ENCODE results near the gene CLDND2. TPM values are rescaled to one million over a fixed set of nuclear protein-coding genes. Genes with fewer than 3 reads are reported as not detected.

Gene CLDND2
- total RNA-seq, 1 donor from 2014 or later = not detected

DNA sequence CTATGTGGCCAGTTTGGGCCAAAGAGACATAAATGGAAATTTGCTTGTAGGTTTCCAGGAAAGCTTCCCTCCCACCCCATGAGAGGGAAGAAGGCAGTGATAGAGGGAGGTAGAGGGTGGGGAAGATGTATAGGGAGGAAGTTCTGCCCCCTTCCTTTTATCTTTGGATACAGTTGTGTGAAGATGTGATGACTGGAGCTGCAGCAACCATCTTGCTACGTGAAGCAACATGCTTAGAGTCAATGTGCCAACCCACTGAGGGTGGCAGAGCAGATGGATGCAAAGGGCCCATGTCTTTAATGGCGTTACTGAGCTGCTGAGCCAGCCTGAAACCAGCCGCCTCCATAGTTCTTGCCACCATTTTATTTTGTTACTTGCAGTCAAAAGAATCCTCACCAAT is 37.6 kb downstream of the CLDND2 start:
- no peak for DNase-seq (ENCODE audit: low read depth)

DNA sequence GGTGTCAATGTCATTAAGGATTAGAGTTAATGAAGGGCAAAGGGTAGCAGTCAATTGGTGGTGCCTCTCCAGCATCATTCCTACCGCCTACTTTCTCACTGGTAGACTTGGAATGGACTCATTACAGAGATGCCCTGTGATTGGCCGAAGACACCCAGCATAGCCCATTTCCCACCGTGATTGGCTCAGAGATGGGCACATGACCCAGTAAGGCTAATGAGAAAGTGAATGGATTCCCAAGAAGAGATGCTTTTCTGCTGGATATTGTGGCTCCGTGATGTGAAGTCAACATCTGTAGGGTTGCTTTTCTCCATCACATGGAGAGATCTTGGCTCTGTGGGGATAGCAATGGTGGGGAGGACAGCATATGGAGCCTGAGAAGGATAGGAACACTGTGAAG is 38.4 kb downstream of the CLDND2 start:
- no peak for DNase-seq (ENCODE audit: low read depth)

- DNase-seq (ENCODE audit: low read depth) = no peak
Observed at GRCh38 chr19:51329411-51329810, 39.4 kb downstream of the CLDND2 start.

GRCh38 chr19:51327066-51328001 is 41.5 kb downstream of the CLDND2 start:
- DNase-seq (ENCODE audit: low read depth) = peak; percentile 3

DNA sequence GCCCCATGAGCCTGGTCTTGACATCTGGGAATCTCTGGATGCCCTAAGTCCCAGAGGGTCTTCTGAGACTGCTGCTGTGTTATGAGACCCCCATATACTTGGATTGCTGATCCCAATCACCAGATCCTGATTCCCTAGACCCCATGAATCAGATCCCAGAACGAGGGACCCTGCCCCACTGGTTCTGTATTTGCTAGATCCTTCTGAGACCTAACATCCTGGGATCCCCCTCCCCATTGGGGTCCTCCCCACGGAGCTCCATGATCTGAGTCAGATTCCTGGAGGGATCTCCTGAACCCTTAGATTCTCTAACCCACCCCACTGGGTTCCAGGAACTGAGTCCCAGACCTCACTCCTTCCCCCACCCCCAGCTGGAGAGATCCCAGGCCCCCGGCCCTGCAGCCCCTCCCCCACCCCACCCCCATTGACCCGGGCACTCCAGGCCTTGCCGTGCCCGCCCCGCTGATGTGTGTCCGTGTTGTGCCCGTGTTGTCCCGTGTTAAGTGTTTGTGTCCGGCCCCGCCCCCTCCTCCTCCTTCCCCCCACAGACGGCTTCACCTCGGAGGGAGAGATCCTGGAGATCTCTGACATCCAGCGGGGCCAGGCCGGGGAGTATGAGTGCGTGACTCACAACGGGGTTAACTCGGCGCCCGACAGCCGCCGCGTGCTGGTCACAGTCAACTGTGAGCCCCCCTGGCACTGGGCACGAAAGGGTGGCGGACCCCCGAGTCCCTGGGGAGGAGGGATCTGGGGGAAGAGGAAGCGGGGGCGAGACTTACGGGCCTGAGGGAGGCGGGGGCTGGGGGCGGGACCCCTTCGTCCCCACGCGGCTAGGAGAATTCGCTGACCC is 42.4 kb downstream of the CLDND2 start:
- no peak for DNase-seq (ENCODE audit: low read depth)

DNA sequence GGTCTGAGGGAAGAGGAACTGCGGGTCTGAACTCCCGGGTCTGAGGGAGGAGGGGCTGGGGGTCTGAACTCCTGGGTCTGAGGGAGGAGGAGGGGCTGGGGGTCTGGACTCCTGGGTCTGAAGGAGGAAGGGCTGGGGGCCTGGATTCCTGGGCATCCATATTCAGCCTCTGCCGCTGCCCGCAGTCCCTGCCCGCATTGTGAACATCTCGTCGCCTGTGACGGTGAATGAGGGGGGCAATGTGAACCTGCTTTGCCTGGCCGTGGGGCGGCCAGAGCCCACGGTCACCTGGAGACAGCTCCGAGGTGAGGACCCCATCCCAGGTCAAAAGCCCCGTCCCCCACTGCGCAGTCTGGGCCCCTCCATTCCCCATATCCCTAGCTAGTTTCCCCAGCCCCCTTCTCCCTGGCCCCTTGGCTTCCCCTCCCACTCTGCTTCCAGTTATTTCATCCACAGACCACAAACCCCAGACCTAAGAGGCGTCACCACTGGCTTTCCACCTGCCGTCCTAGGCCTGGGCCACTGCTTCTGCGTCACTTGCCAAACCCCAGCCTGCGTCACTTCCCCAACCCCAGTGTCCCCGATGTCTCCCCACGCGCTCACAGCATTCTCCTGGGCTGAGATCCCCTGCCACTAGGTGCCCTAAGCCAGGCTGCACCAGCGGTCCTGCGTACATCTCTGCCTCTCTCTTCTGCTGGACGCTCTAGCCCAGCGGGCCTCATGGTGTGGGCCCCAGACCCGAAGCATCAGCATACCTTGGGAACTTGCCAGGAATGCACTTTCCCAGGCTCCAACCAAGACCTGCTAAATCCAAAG is 43.4 kb downstream of the CLDND2 start:
- no peak for DNase-seq (ENCODE audit: low read depth)

- DNase-seq (ENCODE audit: low read depth) = no peak
Observed at GRCh38 chr19:51324167-51324481, 44.7 kb downstream of the CLDND2 start.

GRCh38 chr19:51323481-51324166 is 45.2 kb downstream of the CLDND2 start:
- no peak for DNase-seq (ENCODE audit: low read depth)

DNA sequence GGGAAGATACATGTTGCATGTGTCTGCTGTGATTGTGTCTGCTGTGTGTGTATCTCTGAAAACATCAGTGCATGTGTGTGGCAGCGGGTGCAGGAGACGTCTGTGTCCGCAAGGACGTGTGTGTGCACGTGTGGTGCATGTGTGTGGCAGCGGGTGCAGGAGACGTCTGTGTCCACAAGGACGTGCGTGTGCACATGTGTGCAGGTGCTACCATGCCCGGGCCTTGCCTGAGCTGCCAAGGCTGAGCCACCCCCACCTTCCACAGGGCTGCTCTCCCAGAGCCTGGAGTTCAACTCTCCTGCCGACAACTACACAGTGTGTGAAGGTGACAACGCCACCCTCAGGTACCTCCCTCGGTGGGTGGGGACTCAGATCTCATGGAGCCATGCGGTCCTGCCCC is 47.0 kb downstream of the CLDND2 start:
- DNase-seq (ENCODE audit: low read depth) = no peak

DNA sequence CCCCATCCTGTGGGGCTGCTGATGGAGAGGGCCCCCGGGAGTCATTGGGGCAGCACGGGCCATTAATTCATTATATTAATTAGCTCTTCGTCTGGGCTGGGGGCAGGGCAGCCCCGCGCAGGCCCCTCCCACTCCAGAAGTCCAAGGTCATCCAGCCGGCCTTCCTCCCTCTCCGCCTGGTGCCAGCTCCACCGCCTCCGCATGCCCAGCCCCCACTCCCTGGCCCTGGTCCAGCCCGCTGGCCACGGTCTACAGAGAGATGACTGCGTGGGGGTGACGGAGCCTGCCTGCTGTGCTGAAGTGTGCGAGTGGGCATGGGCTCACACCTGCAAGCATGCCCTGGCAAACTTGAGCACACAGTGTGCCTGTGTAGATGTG is 48.5 kb downstream of the CLDND2 start:
- no peak for DNase-seq (ENCODE audit: low read depth)

GRCh38 chr19:51319649-51320279 is 49.0 kb downstream of the CLDND2 start:
- DNase-seq (ENCODE audit: low read depth) = no peak

GRCh38 chr19:51318687-51319648 is 49.8 kb downstream of the CLDND2 start:
- DNase-seq (ENCODE audit: low read depth) = no peak

- DNase-seq (ENCODE audit: low read depth) = no peak
Observed at GRCh38 chr19:51317968-51318367, 50.8 kb downstream of the CLDND2 start.

DNA sequence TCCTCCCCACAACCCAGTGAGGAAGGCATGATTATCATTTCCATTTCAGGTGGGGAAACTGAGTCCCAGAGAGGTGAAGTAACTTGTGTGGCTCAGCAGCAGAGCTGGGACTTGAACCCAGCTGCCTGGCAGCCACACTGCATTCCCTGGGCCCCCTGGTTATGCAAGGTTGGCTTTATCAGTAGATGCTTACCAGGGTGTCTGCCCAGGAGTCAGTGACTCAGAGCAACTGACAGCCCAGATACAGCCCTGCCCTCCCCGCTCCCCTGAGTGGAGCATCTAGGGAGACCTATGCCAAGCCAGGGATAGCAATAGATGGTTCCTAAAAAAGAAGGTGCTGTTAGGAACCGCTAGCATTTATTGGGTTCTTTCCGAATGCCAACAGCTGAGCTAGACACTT is 51.4 kb downstream of the CLDND2 start:
- DNase-seq (ENCODE audit: low read depth) = no peak

Other genes with a start within 250 kb of the CLDND2 start
- not detected in 2 replicates for gene SIGLEC9, start 244.1 kb downstream of the CLDND2 start, total RNA-seq
- not detected in 2 replicates for gene SIGLEC7, start 226.7 kb downstream of the CLDND2 start, total RNA-seq
- gene CD33, start 143.9 kb downstream of the CLDND2 start, total RNA-seq = not detected in 2 replicates
- gene SIGLECL1, start 117.9 kb downstream of the CLDND2 start, total RNA-seq = not detected in 2 replicates
- 0.05 TPM in 1 of 2 replicates, not detected in the other for gene IGLON5, start 57.4 kb downstream of the CLDND2 start, total RNA-seq
- gene VSIG10L, start 26.9 kb downstream of the CLDND2 start, total RNA-seq = 0.17 and 1.2 TPM in 2 replicates
- 58.2 and 74.0 TPM in 2 replicates for gene ETFB, start 2.6 kb downstream of the CLDND2 start, total RNA-seq
- not detected in 2 replicates for gene NKG7, start 3.7 kb upstream of the CLDND2 start, total RNA-seq
- gene LIM2, start 19.0 kb upstream of the CLDND2 start, total RNA-seq = not detected in 2 replicates
- not detected in 2 replicates for gene C19orf84, start 21.6 kb upstream of the CLDND2 start, total RNA-seq
- gene SIGLEC10, start 48.6 kb upstream of the CLDND2 start, total RNA-seq = not detected in 2 replicates
- not detected in 2 replicates for gene SIGLEC8, start 89.5 kb upstream of the CLDND2 start, total RNA-seq
- not detected in 2 replicates for gene CEACAM18, start 109.5 kb upstream of the CLDND2 start, total RNA-seq
- not detected in 2 replicates for gene SIGLEC12, start 132.8 kb upstream of the CLDND2 start, total RNA-seq
- gene SIGLEC6, start 162.7 kb upstream of the CLDND2 start, total RNA-seq = not detected in 2 replicates
- gene ZNF175, start 202.3 kb upstream of the CLDND2 start, total RNA-seq = 3.3 and 12.5 TPM in 2 replicates

Data from renal cortical epithelial cell (primary cell).